Hepatocyte (in vitro differentiated cells): ENCODE measurements around the gene PPAT.

Experiments used
- EZH2 ChIP-seq: fragments of 200-600 bp; sonication (generic); IDR thresholded peaks from 2 replicates; pipeline ENCODE4 v1.6.1; 2016; ENCODE audit warnings: antibody characterized with exemption, mild to moderate bottlenecking, borderline replicate concordance
- EZH2phosphoT487 ChIP-seq: fragments of 200-600 bp; sonication (generic); IDR thresholded peaks from one replicate; pipeline ENCODE4 v1.6.1; 2018; ENCODE audit warnings: antibody characterized with exemption, mild to moderate bottlenecking, low read depth, moderate library complexity; ENCODE audit not compliant: unreplicated experiment, severe bottlenecking
- TF ChIP-seq, protein P1 (sequence below): fragments of 200-600 bp; sonication (generic); IDR thresholded peaks from 2 replicates; pipeline ENCODE4 v1.5.1; 2016; ENCODE audit warnings: antibody characterized with exemption, mild to moderate bottlenecking; ENCODE audit not compliant: poor library complexity

DNA sequence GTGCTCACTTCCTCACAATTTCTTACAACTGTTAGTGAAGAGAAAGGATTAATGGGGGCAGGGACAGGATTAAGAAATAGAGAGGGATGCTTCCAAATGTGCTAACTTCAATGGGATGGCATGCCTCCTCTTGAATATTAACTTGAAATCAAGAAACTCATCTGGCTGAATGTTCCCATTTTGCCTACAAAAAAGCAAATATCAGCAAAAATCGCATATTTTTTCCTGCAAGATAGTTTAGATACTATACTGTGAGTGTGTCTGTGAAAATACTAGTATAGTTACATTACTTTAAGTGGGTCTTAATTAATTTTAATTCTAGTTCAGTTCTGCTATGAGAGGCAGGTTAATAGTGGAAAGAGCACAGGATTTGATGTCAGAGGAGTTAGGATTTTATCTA is 5.6 kb upstream of the PPAT start:
- TF ChIP-seq, protein P1, sequence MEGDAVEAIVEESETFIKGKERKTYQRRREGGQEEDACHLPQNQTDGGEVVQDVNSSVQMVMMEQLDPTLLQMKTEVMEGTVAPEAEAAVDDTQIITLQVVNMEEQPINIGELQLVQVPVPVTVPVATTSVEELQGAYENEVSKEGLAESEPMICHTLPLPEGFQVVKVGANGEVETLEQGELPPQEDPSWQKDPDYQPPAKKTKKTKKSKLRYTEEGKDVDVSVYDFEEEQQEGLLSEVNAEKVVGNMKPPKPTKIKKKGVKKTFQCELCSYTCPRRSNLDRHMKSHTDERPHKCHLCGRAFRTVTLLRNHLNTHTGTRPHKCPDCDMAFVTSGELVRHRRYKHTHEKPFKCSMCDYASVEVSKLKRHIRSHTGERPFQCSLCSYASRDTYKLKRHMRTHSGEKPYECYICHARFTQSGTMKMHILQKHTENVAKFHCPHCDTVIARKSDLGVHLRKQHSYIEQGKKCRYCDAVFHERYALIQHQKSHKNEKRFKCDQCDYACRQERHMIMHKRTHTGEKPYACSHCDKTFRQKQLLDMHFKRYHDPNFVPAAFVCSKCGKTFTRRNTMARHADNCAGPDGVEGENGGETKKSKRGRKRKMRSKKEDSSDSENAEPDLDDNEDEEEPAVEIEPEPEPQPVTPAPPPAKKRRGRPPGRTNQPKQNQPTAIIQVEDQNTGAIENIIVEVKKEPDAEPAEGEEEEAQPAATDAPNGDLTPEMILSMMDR = no peak
- TF ChIP-seq EZH2 = no peak
- TF ChIP-seq EZH2phosphoT487 = no peak
